T-helper 22 cell (primary cell): ENCODE results near the gene GOLGA2.

Experiments used
- DNase-seq: peaks from one replicate; pipeline ENCODE4 v3.0.0-alpha.2; 2020; ENCODE audit warnings: low read depth

Gene GOLGA2

DNA sequence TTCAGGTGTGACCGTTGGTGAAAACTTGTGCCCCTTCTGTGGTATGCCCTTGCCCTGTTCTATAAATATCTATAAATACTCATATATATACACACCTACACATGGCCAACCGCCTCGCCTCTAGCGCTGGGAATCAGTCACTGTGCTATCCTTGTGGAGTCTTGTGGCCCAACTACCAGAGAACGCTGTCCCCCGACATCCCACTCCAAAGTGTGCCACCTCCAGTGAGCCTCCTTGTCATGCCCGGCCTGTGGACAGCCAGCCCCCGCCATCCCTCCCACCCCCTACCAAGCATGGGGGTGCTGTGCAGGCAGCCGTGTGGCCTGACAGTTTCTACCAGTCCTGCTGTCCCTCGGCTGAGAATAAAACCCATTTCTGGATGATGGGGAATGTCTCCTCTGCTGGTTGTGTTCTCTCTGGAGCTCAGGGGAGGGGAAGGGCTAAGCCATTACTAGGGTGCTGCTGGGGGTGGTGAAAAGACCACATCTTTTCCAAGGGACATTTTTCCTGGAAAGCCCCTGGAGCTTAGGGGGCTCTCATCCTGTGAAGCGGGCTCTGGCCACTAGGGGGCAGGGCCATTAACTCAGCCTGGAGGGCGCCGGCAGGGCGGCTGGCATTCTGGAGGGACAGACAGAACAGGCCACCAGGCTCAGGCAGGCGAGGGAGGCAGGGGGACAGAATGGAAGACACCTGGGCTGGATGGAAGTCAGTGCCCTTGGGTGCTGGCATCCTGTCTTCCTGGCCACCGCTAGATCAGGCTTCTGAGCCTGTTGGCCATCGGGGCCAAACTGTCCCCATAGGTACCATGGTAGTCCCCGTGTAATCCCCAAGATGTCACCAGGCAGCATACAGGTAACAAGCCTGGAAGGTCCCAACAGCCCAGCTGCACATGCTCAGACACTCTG is 20.7 kb downstream of the GOLGA2 start:
- DNase-seq = peak; percentile 17

DNA sequence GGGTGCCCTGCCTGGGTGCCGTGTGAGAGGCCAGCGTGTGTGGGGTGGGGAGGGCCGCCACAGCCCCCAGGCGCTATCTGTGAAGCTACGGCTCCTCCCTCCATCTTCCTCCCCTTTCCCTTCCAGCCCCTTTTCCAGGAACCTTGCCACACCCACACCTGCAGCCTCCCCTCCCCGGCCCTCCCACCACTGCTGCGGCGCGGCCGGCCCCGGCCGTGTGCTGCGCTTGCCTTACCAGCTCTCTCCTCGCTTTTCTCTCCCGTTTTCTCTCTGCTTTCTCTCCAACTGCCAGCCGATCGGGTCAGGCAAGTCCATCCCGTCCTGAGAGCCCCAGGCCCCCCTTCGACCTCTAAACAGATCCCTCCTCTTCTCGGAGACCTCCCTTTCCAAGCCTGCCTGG is 21.4 kb downstream of the GOLGA2 start:
- no peak for DNase-seq

GRCh38 chr9:128253991-128254346 is 21.8 kb downstream of the GOLGA2 start:
- no peak for DNase-seq

- DNase-seq = no peak
These were observed 22.4 kb downstream of the GOLGA2 start for GRCh38 chr9:128253140-128253990.

GRCh38 chr9:128252317-128253139 is 23.3 kb downstream of the GOLGA2 start:
- DNase-seq = no peak

DNA sequence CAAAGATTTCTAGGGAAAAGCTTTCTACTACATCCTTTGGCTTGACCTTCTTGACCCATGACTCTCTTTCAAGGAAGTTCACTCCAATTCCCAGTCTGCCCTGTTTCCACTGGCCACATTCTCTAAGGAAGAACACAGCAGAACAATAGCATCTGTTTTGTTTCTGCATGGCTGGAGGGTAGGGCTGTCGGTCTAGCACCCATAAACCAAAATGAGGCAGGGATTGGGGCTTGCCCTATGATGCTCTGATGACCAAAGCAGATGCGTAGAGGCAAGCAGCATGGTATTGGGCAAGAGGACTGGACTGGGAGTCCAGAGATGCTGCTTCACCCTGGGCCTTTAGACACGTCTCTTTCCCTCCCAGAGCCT is 24.1 kb downstream of the GOLGA2 start:
- no peak for DNase-seq

DNA sequence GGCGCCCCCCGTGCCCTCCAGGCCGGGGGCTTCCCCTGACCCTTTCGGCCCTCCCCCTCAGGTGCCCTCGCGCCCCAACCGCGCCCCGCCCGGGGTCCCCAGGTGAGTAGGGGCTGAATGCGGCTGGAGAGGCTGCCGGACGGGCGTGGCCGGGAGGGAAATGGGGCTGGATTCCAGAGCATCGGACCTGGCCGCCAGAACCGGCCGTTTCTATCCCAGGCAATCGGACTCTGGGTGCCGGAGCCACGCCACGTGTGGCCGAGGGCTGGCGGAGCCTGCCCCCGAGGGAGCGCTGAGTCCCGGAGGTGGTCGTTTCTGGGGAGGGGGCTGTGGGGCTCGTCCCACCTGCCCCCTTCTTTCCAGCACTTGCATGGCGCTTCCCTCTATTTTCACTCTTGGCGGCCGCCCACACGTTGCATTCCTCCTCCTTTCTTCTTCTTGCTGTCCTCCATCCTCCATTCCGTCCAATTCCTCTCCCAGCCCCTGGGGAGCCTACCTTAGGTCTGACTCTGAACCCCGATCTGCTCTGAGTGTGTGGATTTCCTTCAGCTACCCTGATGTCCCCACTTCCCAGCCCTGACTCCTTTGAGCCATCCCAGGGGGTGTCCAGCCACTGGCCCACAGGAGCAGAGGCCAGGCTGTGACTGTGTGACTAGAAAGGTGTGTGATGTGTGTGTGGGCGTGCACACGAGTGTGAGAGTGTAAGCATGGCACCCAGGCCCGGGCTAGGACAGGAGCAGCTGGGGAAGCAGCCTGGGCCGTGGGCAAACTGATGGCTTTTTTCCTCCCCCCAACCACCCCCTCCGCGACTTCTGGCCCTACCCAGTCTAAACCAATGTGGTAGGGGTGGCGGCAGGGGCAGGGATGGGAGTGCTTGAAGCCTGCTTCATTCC is 24.7 kb downstream of the GOLGA2 start:
- no peak for DNase-seq

GRCh38 chr9:128249908-128250838 is 25.6 kb downstream of the GOLGA2 start:
- peak; percentile 94 for DNase-seq

GRCh38 chr9:128249558-128249907 is 26.3 kb downstream of the GOLGA2 start:
- no peak for DNase-seq

GRCh38 chr9:128247226-128247803 is 28.5 kb downstream of the GOLGA2 start:
- no peak for DNase-seq

- no peak for DNase-seq
These were observed 29.3 kb downstream of the GOLGA2 start for GRCh38 chr9:128246471-128246870.

DNA sequence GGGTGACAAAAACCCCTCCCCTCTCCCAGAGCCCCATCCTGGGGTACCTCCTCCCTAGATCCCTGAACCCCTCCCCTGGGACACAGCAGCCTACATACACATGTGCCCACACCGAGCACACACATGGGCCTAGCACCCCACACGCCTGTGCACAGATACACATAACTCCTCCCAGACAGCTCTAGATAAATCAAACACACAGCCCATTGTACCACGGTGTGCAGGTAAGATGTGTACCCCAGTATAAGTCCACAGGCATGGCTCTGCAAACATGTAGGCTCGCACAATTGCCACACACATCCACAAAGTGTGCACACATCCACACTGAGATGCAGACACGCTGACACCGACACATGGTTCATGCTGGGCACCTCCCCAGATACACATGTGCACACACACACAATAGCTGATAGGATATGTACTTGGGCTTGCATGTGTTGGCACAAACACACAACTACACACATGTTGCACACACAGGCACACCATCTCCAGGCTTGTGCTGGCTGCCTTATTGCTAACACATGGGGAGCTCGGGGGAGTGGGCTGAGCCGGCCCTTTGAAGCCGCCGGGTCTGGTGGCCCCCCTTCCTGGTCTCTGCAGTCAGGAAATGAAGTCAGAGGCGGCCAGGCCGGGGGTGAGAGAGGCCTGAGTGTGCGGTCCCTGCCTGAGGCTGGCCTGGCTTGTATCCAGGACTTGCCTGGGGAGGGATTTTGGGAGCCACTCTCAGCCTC is 30.2 kb downstream of the GOLGA2 start:
- DNase-seq = no peak

GRCh38 chr9:128244837-128245231 is 31.0 kb downstream of the GOLGA2 start:
- DNase-seq = no peak

- no peak for DNase-seq
These were observed 31.5 kb downstream of the GOLGA2 start for GRCh38 chr9:128244091-128244836.

DNA sequence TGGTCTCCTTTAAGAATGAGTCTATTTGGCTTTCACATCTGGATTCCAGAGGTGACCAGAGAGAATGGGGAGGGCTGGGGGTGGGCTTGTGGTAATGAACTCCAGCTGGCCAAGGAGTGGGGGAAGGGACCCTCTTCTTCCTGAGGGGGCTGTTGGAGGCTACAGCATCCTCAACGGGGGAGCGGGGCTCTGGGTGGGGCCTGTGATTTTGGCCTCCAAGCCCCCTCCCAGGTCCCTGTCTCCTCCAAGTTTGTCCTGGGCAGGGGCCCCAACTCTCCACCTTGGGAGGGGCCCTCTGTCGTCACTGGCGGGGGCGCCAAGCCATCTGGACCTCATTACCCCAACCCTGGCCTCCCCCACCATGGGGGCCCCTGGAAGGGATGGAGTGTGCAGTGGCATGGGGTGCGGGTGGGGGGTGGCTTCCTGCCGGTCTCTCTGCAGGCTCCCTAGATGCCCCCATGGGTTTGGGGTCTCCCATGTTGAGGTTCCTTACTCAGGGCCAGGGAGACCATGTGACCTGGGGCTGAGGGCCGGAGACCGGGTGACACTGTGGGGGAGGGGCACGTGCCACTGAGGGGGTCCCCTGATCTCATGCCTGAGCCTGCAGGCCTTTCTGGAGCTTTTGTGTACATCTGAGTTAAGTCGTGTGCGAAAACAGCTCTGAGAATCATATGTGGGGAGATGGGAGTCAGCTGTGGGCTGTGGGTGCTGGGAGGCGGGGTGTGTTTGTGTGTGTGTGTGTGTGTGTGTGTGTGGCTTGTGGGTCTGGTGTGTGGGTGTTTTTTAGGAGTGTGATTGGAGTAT is 32.4 kb downstream of the GOLGA2 start:
- DNase-seq = no peak

GRCh38 chr9:128242828-128243214 is 33.0 kb downstream of the GOLGA2 start:
- DNase-seq = no peak

GRCh38 chr9:128242124-128242523 is 33.7 kb downstream of the GOLGA2 start:
- no peak for DNase-seq
